Endothelial cell of umbilical vein (primary cell): ENCODE measurements around the gene MASP2.

Experiments used
- CTCF ChIP-seq, 2 donors: IDR thresholded peaks; 1 replicate in 1 of 2; 2 replicates in 1 of 2; pipeline ENCODE4 v1.5.1; 2011; ENCODE audit warnings: low read length in 2 of 2, mild to moderate bottlenecking in 2 of 2, moderate library complexity in 2 of 2, control low read depth in 1 of 2, inconsistent platforms in 1 of 2, low read depth in 1 of 2; ENCODE audit not compliant: insufficient read depth in 1 of 2; ENCODE audit errors: extremely low read depth in 1 of 2
- JUN ChIP-seq: IDR thresholded peaks from 2 replicates; pipeline ENCODE4 v1.6.1; 2011; ENCODE audit warnings: borderline replicate concordance, low read depth; ENCODE audit not compliant: insufficient read length, insufficient read depth
- POLR2A ChIP-seq: IDR thresholded peaks from 2 replicates; pipeline ENCODE4 v1.6.1; 2012; ENCODE audit warnings: low read depth, mild to moderate bottlenecking, control low read depth, low read length
- POLR2AphosphoS5 ChIP-seq: IDR thresholded peaks from 2 replicates; pipeline ENCODE4 v1.6.1; 2012; ENCODE audit warnings: low read depth, mild to moderate bottlenecking, control low read depth, low read length, moderate library complexity; ENCODE audit not compliant: insufficient read depth

- TF ChIP-seq POLR2AphosphoS5 (no peak), CTCF (IDR thresholded peaks at IDR 0.05; ENCODE audit: extremely low read depth in 1 of 2, insufficient read depth in 1 of 2, low read depth in 1 of 2, low read length in 2 of 2) (no peak), JUN (no peak), POLR2A (no peak)
These were observed 11.0 kb upstream of the MASP2 start for GRCh38 chr1:11058026-11058425.
